Measurements from ENCODE around the gene SPSB2. TPM values are rescaled to one million over a fixed set of nuclear protein-coding genes. Genes with fewer than 3 reads are reported as not detected.

The SPSB2 gene
- total and polyA plus RNA-seq, 9 of the 15 experiments (the other 6 are each of a cell fraction or from before 2014, with no cell fraction given), result 0.10 to 10.6 (median 1.9) TPM

DNA sequence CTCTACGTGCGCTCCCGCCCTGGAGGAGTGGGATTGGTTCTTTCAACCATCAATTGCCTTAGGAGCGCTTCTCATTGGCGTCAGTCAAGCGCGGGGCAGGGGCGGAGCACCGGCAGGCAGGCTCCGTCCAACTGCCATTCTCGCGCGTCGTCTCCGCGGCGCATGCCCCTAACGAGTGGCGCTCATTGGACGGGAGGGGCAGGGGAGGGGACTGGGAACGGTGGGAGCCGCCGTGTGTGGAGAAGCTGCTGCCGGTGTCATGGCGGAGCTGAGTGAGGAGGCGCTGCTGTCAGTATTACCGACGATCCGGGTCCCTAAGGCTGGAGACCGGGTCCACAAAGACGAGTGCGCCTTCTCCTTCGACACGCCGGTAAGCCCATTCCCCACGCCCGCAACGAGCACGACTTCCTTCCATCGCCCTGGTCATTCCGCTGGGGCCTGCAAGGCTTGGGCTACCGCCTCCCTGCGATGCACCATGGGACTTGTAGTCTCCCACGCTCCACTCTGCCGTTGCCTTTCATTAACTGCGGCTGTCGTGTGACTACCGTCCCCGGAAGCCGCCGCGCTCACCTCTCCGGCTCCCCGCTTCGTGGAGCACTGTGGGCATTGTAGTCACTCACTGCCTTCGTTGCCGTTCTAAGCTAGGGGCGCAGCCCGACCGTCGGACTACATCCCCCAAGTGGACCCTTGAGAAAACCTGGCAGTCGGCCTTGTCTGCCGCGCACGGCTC, 21.0 kb downstream of the SPSB2 start, which contains the start of gene USP5 (continued):
- TF ChIP-seq, protein P1, sequence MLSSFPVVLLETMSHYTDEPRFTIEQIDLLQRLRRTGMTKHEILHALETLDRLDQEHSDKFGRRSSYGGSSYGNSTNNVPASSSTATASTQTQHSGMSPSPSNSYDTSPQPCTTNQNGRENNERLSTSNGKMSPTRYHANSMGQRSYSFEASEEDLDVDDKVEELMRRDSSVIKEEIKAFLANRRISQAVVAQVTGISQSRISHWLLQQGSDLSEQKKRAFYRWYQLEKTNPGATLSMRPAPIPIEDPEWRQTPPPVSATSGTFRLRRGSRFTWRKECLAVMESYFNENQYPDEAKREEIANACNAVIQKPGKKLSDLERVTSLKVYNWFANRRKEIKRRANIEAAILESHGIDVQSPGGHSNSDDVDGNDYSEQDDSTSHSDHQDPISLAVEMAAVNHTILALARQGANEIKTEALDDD (IDR thresholded peaks at IDR 0.05), result 0 out of 2 replicates have a peak, but pooled peaks have one; percentile 1
- TF ChIP-seq ZNF695 (CRISPR knock-in tag; IDR thresholded peaks at IDR 0.05) (no peak), ATF1 (CRISPR knock-in tag; IDR thresholded peaks at IDR 0.05) (no peak), ATF1 (tag; IDR thresholded peaks at IDR 0.05) (peak; percentile 92), CREB3 (tag; conservative IDR thresholded peaks at IDR 0.05; ENCODE audit: low read depth) (peak; percentile 96), ZNF197 (CRISPR knock-in tag; IDR thresholded peaks at IDR 0.05; ENCODE audit: low read depth) (peak; percentile 99), PHF20 (IDR thresholded peaks at IDR 0.05; ENCODE audit: partially characterized antibody) (no peak), PREB (CRISPR knock-in tag; IDR thresholded peaks at IDR 0.05) (no peak), ZNF224 (CRISPR knock-in tag; IDR thresholded peaks at IDR 0.05) (no peak), MYC (IDR thresholded peaks at IDR 0.05; ENCODE audit: low read depth, low read length) (peak; percentile 53; the same call in 1 of the 2 replicates), MYC (CRISPR knock-in tag; IDR thresholded peaks at IDR 0.05; ENCODE audit: borderline replicate concordance, low read depth) (no peak), CEBPB (tag; IDR thresholded peaks at IDR 0.05) (no peak), CTCFL (IDR thresholded peaks at IDR 0.05; ENCODE audit: borderline replicate concordance, insufficient read depth, low read depth, low read length, poor library complexity, severe bottlenecking) (peak; percentile 1), ZFP30 (CRISPR knock-in tag; IDR thresholded peaks at IDR 0.05; ENCODE audit: borderline replicate concordance) (no peak), ERF (CRISPR knock-in tag; IDR thresholded peaks at IDR 0.05) (peak; percentile 92), FOXO4 (CRISPR knock-in tag; IDR thresholded peaks at IDR 0.05) (peak; percentile 81; the same call in 1 of the 2 replicates), SP2 (IDR thresholded peaks at IDR 0.05; ENCODE audit: extremely low read depth, low read depth, low read length, poor library complexity, severe bottlenecking) (peak; percentile 73)
- TF ChIP-seq, protein P2, sequence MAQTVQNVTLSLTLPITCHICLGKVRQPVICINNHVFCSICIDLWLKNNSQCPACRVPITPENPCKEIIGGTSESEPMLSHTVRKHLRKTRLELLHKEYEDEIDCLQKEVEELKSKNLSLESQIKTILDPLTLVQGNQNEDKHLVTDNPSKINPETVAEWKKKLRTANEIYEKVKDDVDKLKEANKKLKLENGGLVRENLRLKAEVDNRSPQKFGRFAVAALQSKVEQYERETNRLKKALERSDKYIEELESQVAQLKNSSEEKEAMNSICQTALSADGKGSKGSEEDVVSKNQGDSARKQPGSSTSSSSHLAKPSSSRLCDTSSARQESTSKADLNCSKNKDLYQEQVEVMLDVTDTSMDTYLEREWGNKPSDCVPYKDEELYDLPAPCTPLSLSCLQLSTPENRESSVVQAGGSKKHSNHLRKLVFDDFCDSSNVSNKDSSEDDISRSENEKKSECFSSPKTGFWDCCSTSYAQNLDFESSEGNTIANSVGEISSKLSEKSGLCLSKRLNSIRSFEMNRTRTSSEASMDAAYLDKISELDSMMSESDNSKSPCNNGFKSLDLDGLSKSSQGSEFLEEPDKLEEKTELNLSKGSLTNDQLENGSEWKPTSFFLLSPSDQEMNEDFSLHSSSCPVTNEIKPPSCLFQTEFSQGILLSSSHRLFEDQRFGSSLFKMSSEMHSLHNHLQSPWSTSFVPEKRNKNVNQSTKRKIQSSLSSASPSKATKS (CRISPR knock-in tag; IDR thresholded peaks at IDR 0.05), result no peak

All from K562 (cell line).